Prostate gland (tissue), 2 donors: ENCODE data around the gene ACAP2.

Experiments used
- POLR2AphosphoS5 ChIP-seq: sonication (generic); formaldehyde crosslinking; IDR thresholded peaks from one replicate; pipeline ENCODE4 v1.6.1; 2017; ENCODE audit warnings: antibody characterized with exemption
- TF ChIP-seq, protein P1 (sequence below), 4 experiments: fragments of 200-600 bp in 2 of 4; fragments of 450-650 bp in 2 of 4; sonication (generic) in 2 of 4; IDR thresholded peaks; 1 replicate in 3 of 4; 2 replicates in 1 of 4; pipeline ENCODE4 v1.5.1; 2016 to 2019; ENCODE audit warnings: antibody characterized with exemption in 4 of 4, mild to moderate bottlenecking in 2 of 4, moderate library complexity in 2 of 4

DNA sequence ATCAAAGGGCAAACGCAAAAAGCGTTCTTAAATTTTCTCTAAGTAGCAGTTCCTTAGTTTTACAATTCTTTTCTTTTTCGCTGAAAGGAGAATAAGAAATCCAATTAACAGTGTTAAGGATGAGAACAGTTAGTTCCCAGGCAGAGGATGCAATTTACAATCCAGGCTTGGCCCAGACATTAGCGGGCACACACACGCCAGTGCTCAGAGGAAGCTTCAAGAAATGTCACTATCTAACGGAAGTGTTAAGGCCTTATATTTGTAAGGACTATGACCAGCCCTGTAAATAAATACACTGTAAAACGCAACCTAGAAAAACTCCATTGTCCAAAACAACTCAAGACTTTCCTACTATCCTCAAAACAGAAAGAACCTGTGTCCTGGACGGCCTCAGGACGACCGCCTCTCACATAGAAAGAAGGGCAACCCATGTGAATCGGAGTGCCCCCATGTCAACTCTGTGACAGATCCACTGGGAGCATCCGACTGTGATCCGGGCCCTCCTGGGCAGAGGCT is 1.3 kb downstream of the ACAP2 start:
- TF ChIP-seq, protein P1, sequence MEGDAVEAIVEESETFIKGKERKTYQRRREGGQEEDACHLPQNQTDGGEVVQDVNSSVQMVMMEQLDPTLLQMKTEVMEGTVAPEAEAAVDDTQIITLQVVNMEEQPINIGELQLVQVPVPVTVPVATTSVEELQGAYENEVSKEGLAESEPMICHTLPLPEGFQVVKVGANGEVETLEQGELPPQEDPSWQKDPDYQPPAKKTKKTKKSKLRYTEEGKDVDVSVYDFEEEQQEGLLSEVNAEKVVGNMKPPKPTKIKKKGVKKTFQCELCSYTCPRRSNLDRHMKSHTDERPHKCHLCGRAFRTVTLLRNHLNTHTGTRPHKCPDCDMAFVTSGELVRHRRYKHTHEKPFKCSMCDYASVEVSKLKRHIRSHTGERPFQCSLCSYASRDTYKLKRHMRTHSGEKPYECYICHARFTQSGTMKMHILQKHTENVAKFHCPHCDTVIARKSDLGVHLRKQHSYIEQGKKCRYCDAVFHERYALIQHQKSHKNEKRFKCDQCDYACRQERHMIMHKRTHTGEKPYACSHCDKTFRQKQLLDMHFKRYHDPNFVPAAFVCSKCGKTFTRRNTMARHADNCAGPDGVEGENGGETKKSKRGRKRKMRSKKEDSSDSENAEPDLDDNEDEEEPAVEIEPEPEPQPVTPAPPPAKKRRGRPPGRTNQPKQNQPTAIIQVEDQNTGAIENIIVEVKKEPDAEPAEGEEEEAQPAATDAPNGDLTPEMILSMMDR (IDR thresholded peaks at IDR 0.05) = no peak
- no peak for TF ChIP-seq POLR2AphosphoS5
